ENCODE measurements around the gene MCRIP1. TPM values are rescaled to one million over a fixed set of nuclear protein-coding genes. Genes with fewer than 3 reads are reported as not detected.

The MCRIP1 gene
- total RNA-seq, 1 donor from 2014 or later, result 133 TPM

- peaks cover 22% of the 10 kb centered on the region for H3K36me3 Mint-ChIP-seq (ENCODE audit: low read depth)
- no peaks in the 10 kb centered on the region for H3K9me3 Mint-ChIP-seq (ENCODE audit: low read depth)
- H3K27ac Mint-ChIP-seq (ENCODE audit: unreplicated experiment), result no peak overlapping the region
- TF ChIP-seq, protein P1, sequence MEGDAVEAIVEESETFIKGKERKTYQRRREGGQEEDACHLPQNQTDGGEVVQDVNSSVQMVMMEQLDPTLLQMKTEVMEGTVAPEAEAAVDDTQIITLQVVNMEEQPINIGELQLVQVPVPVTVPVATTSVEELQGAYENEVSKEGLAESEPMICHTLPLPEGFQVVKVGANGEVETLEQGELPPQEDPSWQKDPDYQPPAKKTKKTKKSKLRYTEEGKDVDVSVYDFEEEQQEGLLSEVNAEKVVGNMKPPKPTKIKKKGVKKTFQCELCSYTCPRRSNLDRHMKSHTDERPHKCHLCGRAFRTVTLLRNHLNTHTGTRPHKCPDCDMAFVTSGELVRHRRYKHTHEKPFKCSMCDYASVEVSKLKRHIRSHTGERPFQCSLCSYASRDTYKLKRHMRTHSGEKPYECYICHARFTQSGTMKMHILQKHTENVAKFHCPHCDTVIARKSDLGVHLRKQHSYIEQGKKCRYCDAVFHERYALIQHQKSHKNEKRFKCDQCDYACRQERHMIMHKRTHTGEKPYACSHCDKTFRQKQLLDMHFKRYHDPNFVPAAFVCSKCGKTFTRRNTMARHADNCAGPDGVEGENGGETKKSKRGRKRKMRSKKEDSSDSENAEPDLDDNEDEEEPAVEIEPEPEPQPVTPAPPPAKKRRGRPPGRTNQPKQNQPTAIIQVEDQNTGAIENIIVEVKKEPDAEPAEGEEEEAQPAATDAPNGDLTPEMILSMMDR (IDR thresholded peaks at IDR 0.05), result no peak
- no peaks in the 10 kb centered on the region for H3K4me1 Mint-ChIP-seq (ENCODE audit: low read depth)
- no peak for DNase-seq (ENCODE audit: low spot score)
- H3K4me3 Mint-ChIP-seq (ENCODE audit: unreplicated experiment), result no peak overlapping the region
- H3K27me3 Mint-ChIP-seq (ENCODE audit: low read depth), result no peaks in the 10 kb centered on the region
Observed at GRCh38 chr17:81845361-81845760, 12.3 kb upstream of the MCRIP1 start.

- Mint-ChIP-seq H3K4me1 (ENCODE audit: low read depth) (no peaks in the 10 kb centered on the region), H3K4me3 (ENCODE audit: unreplicated experiment) (no peak overlapping the region), H3K27me3 (ENCODE audit: low read depth) (no peaks in the 10 kb centered on the region), H3K27ac (ENCODE audit: unreplicated experiment) (peak overlapping the region; percentile 41), H3K9me3 (ENCODE audit: low read depth) (no peaks in the 10 kb centered on the region), H3K36me3 (ENCODE audit: low read depth) (peaks cover 22% of the 10 kb centered on the region)
- no peak for DNase-seq (ENCODE audit: low spot score)
- TF ChIP-seq, protein P1 (IDR thresholded peaks at IDR 0.05), result no peak
Observed at GRCh38 chr17:81844887-81845286, 11.8 kb upstream of the MCRIP1 start.

- Mint-ChIP-seq H3K9me3 (ENCODE audit: low read depth) (no peaks in the 10 kb centered on the region), H3K27me3 (ENCODE audit: low read depth) (no peaks in the 10 kb centered on the region), H3K27ac (ENCODE audit: unreplicated experiment) (peak overlapping the region; percentile 41), H3K4me1 (ENCODE audit: low read depth) (no peaks in the 10 kb centered on the region), H3K36me3 (ENCODE audit: low read depth) (peaks cover 22% of the 10 kb centered on the region), H3K4me3 (ENCODE audit: unreplicated experiment) (no peak overlapping the region)
- TF ChIP-seq, protein P1 (IDR thresholded peaks at IDR 0.05), result no peak
- DNase-seq (ENCODE audit: low spot score), result peak; percentile 90
Observed at GRCh38 chr17:81844327-81844851, 11.3 kb upstream of the MCRIP1 start.

DNA sequence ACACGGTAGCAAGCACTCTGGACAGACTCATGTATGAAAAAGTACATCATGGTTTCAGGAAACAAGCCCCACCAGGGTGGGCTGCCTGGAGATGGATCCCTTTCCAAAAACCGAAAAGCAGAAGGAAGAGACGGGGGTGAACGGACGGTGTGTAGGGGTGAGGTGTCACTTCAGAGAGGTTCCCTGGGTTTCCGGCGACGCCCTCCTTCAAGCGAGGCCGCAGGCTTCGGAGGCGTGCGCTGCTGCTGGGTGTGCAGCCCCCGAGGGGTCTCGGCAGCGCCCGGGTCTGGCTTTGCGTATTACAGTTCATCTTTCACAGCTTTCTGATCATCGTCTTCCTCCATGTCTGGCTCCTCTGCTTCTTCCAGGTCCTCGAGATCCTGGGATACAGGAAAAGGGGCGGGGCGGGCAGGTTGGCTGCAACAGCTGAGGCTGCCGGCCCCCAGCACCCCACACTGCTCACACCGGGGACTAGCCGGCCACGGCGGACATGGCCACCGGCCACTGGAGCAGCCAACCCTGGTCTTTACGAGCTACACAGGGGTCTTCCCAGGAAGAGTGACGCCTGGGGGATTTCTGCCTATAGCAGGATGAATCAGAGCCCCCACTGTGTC, 10.7 kb upstream of the MCRIP1 start:
- no peak overlapping the region for H3K4me3 Mint-ChIP-seq (ENCODE audit: unreplicated experiment)
- no peak overlapping the region for H3K27ac Mint-ChIP-seq (ENCODE audit: unreplicated experiment)
- no peaks in the 10 kb centered on the region for H3K4me1 Mint-ChIP-seq (ENCODE audit: low read depth)
- no peak for DNase-seq (ENCODE audit: low spot score)
- peaks cover 22% of the 10 kb centered on the region for H3K36me3 Mint-ChIP-seq (ENCODE audit: low read depth)
- no peaks in the 10 kb centered on the region for H3K9me3 Mint-ChIP-seq (ENCODE audit: low read depth)
- TF ChIP-seq, protein P1 (IDR thresholded peaks at IDR 0.05), result no peak
- no peaks in the 10 kb centered on the region for H3K27me3 Mint-ChIP-seq (ENCODE audit: low read depth)

DNA sequence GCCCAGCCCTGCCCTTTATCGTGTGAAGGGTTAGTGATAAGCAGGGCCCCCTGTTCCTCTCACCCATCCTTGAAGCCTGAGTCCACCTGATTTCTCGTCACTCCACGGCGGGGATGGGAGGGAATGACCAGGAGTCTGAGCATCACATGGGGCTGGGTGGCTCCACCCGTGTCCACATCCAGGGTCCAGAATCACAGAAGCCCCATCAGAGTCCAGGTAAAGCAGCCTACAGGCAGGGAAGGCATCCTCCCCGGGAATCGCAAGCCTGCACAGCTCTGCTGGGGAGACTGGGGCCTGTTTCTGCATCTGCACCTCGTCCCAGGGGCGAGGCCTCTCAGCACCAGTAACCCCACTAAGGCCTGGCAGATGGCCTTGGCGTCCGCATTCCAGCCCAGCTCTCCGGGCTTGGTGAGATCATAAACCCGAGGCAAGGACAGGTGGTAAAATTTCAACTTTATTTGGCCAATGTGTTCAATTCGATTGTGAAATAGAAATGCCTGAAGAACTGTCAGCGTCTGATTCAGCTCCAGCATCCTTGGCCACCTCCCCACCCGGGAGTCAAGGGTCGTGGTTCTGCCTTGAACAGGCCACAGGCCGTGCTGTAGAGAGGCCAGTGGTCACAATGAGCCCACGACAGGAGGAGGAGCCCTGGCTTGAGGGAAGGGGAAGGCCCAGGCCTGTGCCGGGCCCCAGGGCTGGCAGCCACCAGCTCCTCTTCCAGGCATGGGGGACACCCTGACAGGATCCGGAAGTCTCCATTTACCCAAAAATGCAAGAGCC, 9.8 kb upstream of the MCRIP1 start:
- peaks cover 20% of the 10 kb centered on the region for H3K36me3 Mint-ChIP-seq (ENCODE audit: low read depth)
- no peak for DNase-seq (ENCODE audit: low spot score)
- TF ChIP-seq, protein P1 (IDR thresholded peaks at IDR 0.05), result no peak
- H3K4me3 Mint-ChIP-seq (ENCODE audit: unreplicated experiment), result no peak overlapping the region
- no peaks in the 10 kb centered on the region for H3K27me3 Mint-ChIP-seq (ENCODE audit: low read depth)
- no peak overlapping the region for H3K27ac Mint-ChIP-seq (ENCODE audit: unreplicated experiment)
- H3K9me3 Mint-ChIP-seq (ENCODE audit: low read depth), result no peaks in the 10 kb centered on the region
- H3K4me1 Mint-ChIP-seq (ENCODE audit: low read depth), result no peaks in the 10 kb centered on the region

Measured in chondrocyte (in vitro differentiated cells).